SU-DHL-6 (cell line): ENCODE data around the gene POU4F3.

ENCODE experiments used
- H2AFZ ChIP-seq: fragments of 200-600 bp; sonication (generic); 2 replicates; pipeline ENCODE4 v1.6.1; 2014; ENCODE audit warnings: low read depth, mild to moderate bottlenecking, moderate library complexity, mixed read lengths, antibody characterized with exemption, low read length; ENCODE audit not compliant: severe bottlenecking
- H3F3A ChIP-seq: fragments of 200-600 bp; shearing (Covaris generic); 2 replicates; pipeline ENCODE4 v1.6.0; 2016; ENCODE audit warnings: antibody characterized with exemption, mild to moderate bottlenecking; ENCODE audit not compliant: insufficient read depth
- H3K27ac ChIP-seq: fragments of 200-600 bp; sonication (generic); 2 replicates; pipeline ENCODE4 v1.5.1; 2016; ENCODE audit warnings: low read depth, mild to moderate bottlenecking, low read length, moderate library complexity, mixed read lengths
- H3K27me3 ChIP-seq: fragments of 200-600 bp; sonication (generic), shearing (Covaris generic); 2 replicates; pipeline ENCODE4 v1.6.0; 2014; ENCODE audit warnings: mild to moderate bottlenecking, low read length
- H3K36me3 ChIP-seq: fragments of 200-600 bp; sonication (generic); 2 replicates; pipeline ENCODE4 v1.6.1; 2014; ENCODE audit warnings: mild to moderate bottlenecking, low read length, mixed read lengths
- H3K4me2 ChIP-seq: fragments of 300-600, 200-600 bp; shearing (Covaris generic), sonication (generic); 2 replicates; pipeline ENCODE4 v1.6.0; 2014; ENCODE audit warnings: low read length, low read depth, mild to moderate bottlenecking; ENCODE audit not compliant: poor library complexity, severe bottlenecking
- H3K4me3 ChIP-seq: fragments of 200-600 bp; sonication (generic); 2 replicates; pipeline ENCODE4 v1.5.1; 2014; ENCODE audit warnings: antibody characterized with exemption, low read length, mild to moderate bottlenecking, mixed read lengths; ENCODE audit not compliant: insufficient read depth, poor library complexity, severe bottlenecking
- H3K79me2 ChIP-seq: fragments of 200-600 bp; sonication (generic); 2 replicates; pipeline ENCODE4 v1.6.1; 2014; ENCODE audit warnings: mild to moderate bottlenecking, low read length, moderate library complexity; ENCODE audit not compliant: insufficient read depth
- H3K9ac ChIP-seq: fragments of 200-600 bp; sonication (generic); 2 replicates; pipeline ENCODE4 v1.7.0; 2014; ENCODE audit warnings: mild to moderate bottlenecking, low read length
- H3K9me2 ChIP-seq: fragments of 200-600 bp; sonication (generic); replicated peaks from 2 replicates; pipeline ENCODE4 v1.6.1; 2014; ENCODE audit warnings: low read length; ENCODE audit not compliant: insufficient read depth
- H3K9me3 ChIP-seq: fragments of 200-600 bp; sonication (generic); 2 replicates; pipeline ENCODE4 v1.6.1; 2014; ENCODE audit warnings: low read length, mixed read lengths; ENCODE audit not compliant: insufficient read depth
- H4K20me1 ChIP-seq: fragments of 200-600 bp; sonication (generic); 2 replicates; pipeline ENCODE4 v1.6.1; 2014; ENCODE audit warnings: low read depth, mild to moderate bottlenecking, antibody characterized with exemption, low read length, moderate library complexity, mixed read lengths
- CTCF ChIP-seq: fragments of 200-600 bp; sonication (generic); IDR thresholded peaks from one replicate; pipeline ENCODE4 v1.5.1; 2017; ENCODE audit warnings: antibody characterized with exemption, mild to moderate bottlenecking, low read length, moderate library complexity; ENCODE audit not compliant: insufficient read depth, poor library complexity, severe bottlenecking
- EZH2phosphoT487 ChIP-seq: fragments of 200-600 bp; sonication (generic), shearing (Covaris generic); conservative IDR thresholded peaks from 2 replicates; pipeline ENCODE4 v1.6.1; 2018; ENCODE audit warnings: mild to moderate bottlenecking, antibody characterized with exemption, low read length, moderate library complexity, mixed read lengths

The POU4F3 gene

GRCh38 chr5:146369691-146370090 is 31.1 kb downstream of the POU4F3 start:
- TF ChIP-seq CTCF (no peak), EZH2phosphoT487 (no peak)
- Histone ChIP-seq H3K36me3 (no peaks in the 10 kb centered on the region), H3K4me2 (no peak overlapping the region), H3K9me2 (no peaks in the 10 kb centered on the region), H3K9me3 (no peaks in the 10 kb centered on the region), H3K4me3 (no peak overlapping the region), H2AFZ (no peak overlapping the region), H3K9ac (no peak overlapping the region), H3K27ac (no peak overlapping the region), H3F3A (no peaks in the 10 kb centered on the region), H3K79me2 (no peaks in the 10 kb centered on the region), H3K27me3 (no peaks in the 10 kb centered on the region), H4K20me1 (no peaks in the 10 kb centered on the region)

GRCh38 chr5:146376821-146377220 is 38.2 kb downstream of the POU4F3 start:
- H3K36me3 ChIP-seq: no peaks in the 10 kb centered on the region
- no peaks in the 10 kb centered on the region for H3K9me2 ChIP-seq
- TF ChIP-seq EZH2phosphoT487: no peak
- TF ChIP-seq CTCF: no peak
- H3K4me3 ChIP-seq: no peak overlapping the region
- no peaks in the 10 kb centered on the region for H4K20me1 ChIP-seq
- no peaks in the 10 kb centered on the region for H3F3A ChIP-seq
- H3K27ac ChIP-seq: no peak overlapping the region
- H3K9me3 ChIP-seq: no peaks in the 10 kb centered on the region
- no peaks in the 10 kb centered on the region for H3K79me2 ChIP-seq
- H3K9ac ChIP-seq: no peak overlapping the region
- H3K27me3 ChIP-seq: no peaks in the 10 kb centered on the region
- H3K4me2 ChIP-seq: no peak overlapping the region
- H2AFZ ChIP-seq: no peak overlapping the region

GRCh38 chr5:146378986-146379385 is 40.3 kb downstream of the POU4F3 start:
- H4K20me1 ChIP-seq: no peaks in the 10 kb centered on the region
- no peak overlapping the region for H3K9ac ChIP-seq
- no peak overlapping the region for H3K27ac ChIP-seq
- H2AFZ ChIP-seq: no peak overlapping the region
- no peaks in the 10 kb centered on the region for H3K9me2 ChIP-seq
- no peaks in the 10 kb centered on the region for H3K36me3 ChIP-seq
- H3K4me2 ChIP-seq: no peak overlapping the region
- no peaks in the 10 kb centered on the region for H3F3A ChIP-seq
- no peak overlapping the region for H3K4me3 ChIP-seq
- no peak for TF ChIP-seq EZH2phosphoT487
- no peak for TF ChIP-seq CTCF
- H3K27me3 ChIP-seq: no peaks in the 10 kb centered on the region
- H3K79me2 ChIP-seq: no peaks in the 10 kb centered on the region
- H3K9me3 ChIP-seq: no peaks in the 10 kb centered on the region
